Fibroblast of the conjunctiva (primary cell): Measurements from ENCODE around the gene ZFYVE26.

Source experiments
- DNase-seq: peaks from one replicate; pipeline ENCODE4 v3.0.0-alpha.2; 2010; ENCODE audit warnings: low read depth

Gene ZFYVE26

GRCh38 chr14:67815573-67816225 lies 691 bp downstream of the ZFYVE26 start:
- DNase-seq: no peak

GRCh38 chr14:67814821-67815220 lies 1.6 kb downstream of the ZFYVE26 start:
- DNase-seq: no peak

- DNase-seq: no peak
These were observed 10.1 kb downstream of the ZFYVE26 start for GRCh38 chr14:67806246-67806645.

GRCh38 chr14:67800743-67801142 lies 15.6 kb downstream of the ZFYVE26 start:
- no peak for DNase-seq

- no peak for DNase-seq
These were observed 17.7 kb downstream of the ZFYVE26 start for GRCh38 chr14:67798731-67799130.

GRCh38 chr14:67787673-67788072 lies 28.7 kb downstream of the ZFYVE26 start:
- DNase-seq: no peak

- no peak for DNase-seq
These were observed 30.9 kb downstream of the ZFYVE26 start for GRCh38 chr14:67785270-67786109.

- DNase-seq: no peak
These were observed 32.1 kb downstream of the ZFYVE26 start for GRCh38 chr14:67784244-67784823.

GRCh38 chr14:67782090-67782489 lies 34.3 kb downstream of the ZFYVE26 start:
- no peak for DNase-seq

GRCh38 chr14:67778792-67779191 lies 37.6 kb downstream of the ZFYVE26 start:
- no peak for DNase-seq

GRCh38 chr14:67776653-67777322 lies 39.6 kb downstream of the ZFYVE26 start:
- DNase-seq: no peak

- no peak for DNase-seq
These were observed 42.5 kb downstream of the ZFYVE26 start for GRCh38 chr14:67773844-67774377.

- no peak for DNase-seq
These were observed 48.2 kb downstream of the ZFYVE26 start for GRCh38 chr14:67768219-67768618.

GRCh38 chr14:67766035-67766680 lies 50.2 kb downstream of the ZFYVE26 start:
- no peak for DNase-seq

GRCh38 chr14:67765192-67765834 lies 51.1 kb downstream of the ZFYVE26 start:
- no peak for DNase-seq

- no peak for DNase-seq
These were observed 51.9 kb downstream of the ZFYVE26 start for GRCh38 chr14:67764496-67764895.

- DNase-seq: no peak
These were observed 53.1 kb downstream of the ZFYVE26 start for GRCh38 chr14:67763158-67763822.

GRCh38 chr14:67762051-67762450 lies 54.3 kb downstream of the ZFYVE26 start:
- no peak for DNase-seq

- no peak for DNase-seq
These were observed 56.5 kb downstream of the ZFYVE26 start for GRCh38 chr14:67759916-67760315.

GRCh38 chr14:67757175-67757574 lies 59.2 kb downstream of the ZFYVE26 start:
- no peak for DNase-seq

- no peak for DNase-seq
These were observed 59.9 kb downstream of the ZFYVE26 start for GRCh38 chr14:67756496-67756895.
